Naive thymus-derived CD8-positive, alpha-beta T cell (primary cell): ENCODE data around the gene MDH1. TPM values are rescaled to one million over a fixed set of nuclear protein-coding genes. Genes with fewer than 3 reads are reported as not detected.
"Not testable (repeated sequence)": the region's sequence is repeated elsewhere in the genome, so short reads cannot be mapped to it uniquely, and the experiment has no call there.

ENCODE experiments used
- ATAC-seq, 2 donors: fragments of 150-1000 bp; cut with Tn5 transposase in 1 of 2; sonication (Bioruptor Pico), chemical (Tn5 transposase) in 1 of 2; 1 replicate in 1 of 2; 2 replicates in 1 of 2; pipeline ENCODE4 v1.10.0; 2021; ENCODE audit warnings: mild to moderate bottlenecking in 2 of 2, moderate library complexity in 2 of 2
- POLR2A ChIA-PET: fragments of 350-600 bp; sonication (Branson Sonifier 250); formaldehyde crosslinking; loops from one replicate; lab custom pipeline; 2021; ENCODE audit warnings: antibody characterized with exemption; lab: Charles Lee
- DNase-seq, 10 donors: peaks; one replicate each; pipeline versions ENCODE4 v3.0.0 to v3.0.0-alpha.2; 2020 to 2022
- H3K27ac Mint-ChIP-seq, 10 donors: one replicate each; pipeline ENCODE4 v1.8.0; 2020 to 2022; ENCODE audit warnings: mild to moderate bottlenecking in 10 of 10, mixed read lengths in 10 of 10, moderate library complexity in 4 of 10, inconsistent platforms in 1 of 10
- H3K27me3 Mint-ChIP-seq, 5 donors: one replicate each; pipeline ENCODE4 v1.8.0; 2021 to 2022; ENCODE audit warnings: mixed read lengths in 5 of 5
- H3K36me3 Mint-ChIP-seq, 3 donors: one replicate each; pipeline ENCODE4 v1.8.0; 2020 to 2022; ENCODE audit warnings: mixed read lengths in 3 of 3, mild to moderate bottlenecking in 2 of 3, inconsistent platforms in 1 of 3
- H3K4me1 Mint-ChIP-seq, 4 donors: one replicate each; pipeline ENCODE4 v1.8.0; 2021 to 2022; ENCODE audit warnings: mixed read lengths in 4 of 4
- H3K4me3 Mint-ChIP-seq, 10 donors: one replicate each; pipeline ENCODE4 v1.8.0; 2020 to 2022; ENCODE audit warnings: mild to moderate bottlenecking in 10 of 10, mixed read lengths in 10 of 10, moderate library complexity in 6 of 10, inconsistent platforms in 1 of 10
- H3K9me3 Mint-ChIP-seq, 9 donors: one replicate each; pipeline ENCODE4 v1.8.0; 2020 to 2022; ENCODE audit warnings: mixed read lengths in 9 of 9, mild to moderate bottlenecking in 3 of 9, inconsistent platforms in 1 of 9, moderate library complexity in 1 of 9
- polyA plus RNA-seq, 3 donors: library from polyadenylated mRNA; unstranded; fragments of 300-500 nt; fragmentation: Illumina TruSeq; gene quantifications; one replicate each; pipeline ENCODE4 v1.2.3, GENCODE V29; 2021
- total RNA-seq, 8 experiments: library from RNA in 2 of 8; stranded (reverse) in 2 of 8; gene quantifications; one replicate each; pipeline ENCODE4 v1.2.3 and lab custom pipeline; 2021 to 2026

Gene MDH1
- total and polyA plus RNA-seq, 5 experiments from 2014 or later, result 106 to 284 (median 242) TPM

DNA sequence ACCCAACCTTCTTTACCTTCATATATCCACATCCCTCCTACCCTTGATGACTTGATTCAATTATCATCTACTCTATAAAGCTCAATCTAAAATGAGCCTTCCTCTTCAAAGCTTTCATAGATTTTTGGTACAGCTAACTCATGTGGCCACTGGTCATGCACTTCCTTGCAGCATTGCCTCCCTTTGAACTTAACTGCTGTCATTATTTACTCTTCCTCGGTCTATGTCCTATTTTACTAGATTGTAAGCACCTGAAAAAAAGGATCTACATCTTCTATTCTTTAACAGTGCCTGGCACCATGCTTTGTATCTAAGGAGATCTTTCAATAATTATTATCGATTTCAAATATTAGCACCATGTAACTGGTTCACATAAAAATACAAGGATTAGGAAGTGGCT, 30.6 kb downstream of the MDH1 start:
- no peak for ATAC-seq
- no peak for DNase-seq
- Mint-ChIP-seq H3K9me3 (peaks cover 0 to 6% (median under 1%) of the 10 kb centered on the region in 9 donors), H3K4me3 (no peak overlapping the region), H3K27me3 (peaks cover 4 to 24% (median 7%) of the 10 kb centered on the region in 5 donors), H3K4me1 (peaks cover 0 to 1% (median 0%) of the 10 kb centered on the region in 4 donors), H3K36me3 (no peaks in the 10 kb centered on the region), H3K27ac (no peak overlapping the region)
- POLR2A ChIA-PET, result interaction anchor here (0.6 kb wide), 1 partner anchor 252 kb away, joined by 3 read pairs; no protein-coding TSS in a partner anchor

DNA sequence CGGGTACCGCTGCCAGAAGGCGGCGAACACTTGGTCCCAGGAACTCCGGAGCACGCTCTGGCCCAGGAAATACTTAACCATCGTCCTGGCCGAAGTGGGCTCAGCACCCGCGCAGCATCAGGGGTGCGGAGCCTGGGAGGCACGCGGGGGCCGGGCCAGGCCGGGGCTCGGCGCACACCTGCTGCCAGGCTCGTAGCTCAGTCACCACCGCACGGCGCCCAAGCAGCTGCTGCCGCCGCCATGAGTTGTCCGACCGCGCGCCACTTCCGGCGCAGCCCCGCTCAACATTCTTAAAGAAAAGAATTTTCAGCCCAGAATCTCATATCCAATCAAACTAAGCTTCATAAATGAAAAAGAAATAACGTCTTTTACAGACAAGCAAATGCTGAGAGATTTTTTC, 34.0 kb downstream of the MDH1 start:
- H3K4me3 Mint-ChIP-seq, result no peak overlapping the region
- H3K27me3 Mint-ChIP-seq, result peaks cover 4 to 19% (median 7%) of the 10 kb centered on the region in 5 donors
- no peak overlapping the region for H3K27ac Mint-ChIP-seq
- peaks cover 0 to 18% (median 3%) of the 10 kb centered on the region in 9 donors for H3K9me3 Mint-ChIP-seq
- POLR2A ChIA-PET, result no interaction called here
- H3K36me3 Mint-ChIP-seq, result no peaks in the 10 kb centered on the region
- DNase-seq (no peak), ATAC-seq (no peak)
- H3K4me1 Mint-ChIP-seq, result peaks cover 0 to 1% (median 0%) of the 10 kb centered on the region in 4 donors

DNA sequence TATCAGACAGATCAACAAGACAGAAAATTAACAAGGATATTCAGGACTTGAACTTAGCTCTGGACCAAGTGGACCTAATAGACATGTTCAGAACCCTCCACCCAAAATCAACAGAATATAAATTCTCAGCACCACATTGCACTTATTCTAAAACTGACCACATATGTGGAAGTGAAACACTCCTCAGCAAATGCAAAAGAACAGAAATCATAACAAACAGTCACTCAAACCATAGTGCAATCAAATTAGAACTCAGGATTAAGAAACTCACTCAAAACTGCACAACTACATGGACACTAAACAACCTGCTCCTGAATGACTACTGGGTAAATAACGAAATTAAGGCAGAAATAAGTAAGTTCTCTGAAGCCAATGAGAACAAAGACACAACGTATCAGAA, 35.0 kb downstream of the MDH1 start:
- H3K9me3 Mint-ChIP-seq, result peaks cover 0 to 18% (median 3%) of the 10 kb centered on the region in 9 donors
- peaks cover 4 to 18% (median 7%) of the 10 kb centered on the region in 5 donors for H3K27me3 Mint-ChIP-seq
- POLR2A ChIA-PET, H3K4me3 Mint-ChIP-seq, ATAC-seq, H3K4me1 Mint-ChIP-seq, H3K36me3 Mint-ChIP-seq, DNase-seq, H3K27ac Mint-ChIP-seq: not testable (repeated sequence)

DNA sequence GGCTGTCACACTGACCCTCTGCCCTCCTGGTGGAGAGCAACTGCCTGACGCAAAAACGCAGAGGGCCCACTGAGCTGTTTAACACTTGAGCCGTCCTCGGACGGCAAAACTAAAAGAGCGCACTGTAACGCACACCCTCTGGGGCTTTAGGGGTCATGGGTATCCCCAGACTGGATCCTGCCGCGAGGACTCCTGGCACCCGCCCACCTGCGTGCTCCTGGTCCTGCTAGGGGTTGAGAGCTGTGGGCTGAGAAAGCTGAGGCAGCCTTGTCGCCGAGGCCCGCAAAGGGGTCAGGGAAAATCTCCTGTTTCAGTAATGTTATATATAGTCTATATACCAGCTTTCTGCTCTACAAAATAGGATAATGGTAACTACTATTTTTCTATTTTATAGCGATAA, 39.1 kb downstream of the MDH1 start:
- no peak overlapping the region for H3K4me3 Mint-ChIP-seq
- DNase-seq (no peak), ATAC-seq (no peak)
- peaks cover 0 to 17% (median 4%) of the 10 kb centered on the region in 5 donors for H3K27me3 Mint-ChIP-seq
- H3K27ac Mint-ChIP-seq, result no peak overlapping the region
- POLR2A ChIA-PET, result no interaction called here
- H3K9me3 Mint-ChIP-seq, result peaks cover 10 to 48% (median 28%) of the 10 kb centered on the region in 9 donors
- peaks cover 2 to 25% (median 9%) of the 10 kb centered on the region in 3 donors for H3K36me3 Mint-ChIP-seq
- peaks cover 0 to 1% (median 0%) of the 10 kb centered on the region in 4 donors for H3K4me1 Mint-ChIP-seq

DNA sequence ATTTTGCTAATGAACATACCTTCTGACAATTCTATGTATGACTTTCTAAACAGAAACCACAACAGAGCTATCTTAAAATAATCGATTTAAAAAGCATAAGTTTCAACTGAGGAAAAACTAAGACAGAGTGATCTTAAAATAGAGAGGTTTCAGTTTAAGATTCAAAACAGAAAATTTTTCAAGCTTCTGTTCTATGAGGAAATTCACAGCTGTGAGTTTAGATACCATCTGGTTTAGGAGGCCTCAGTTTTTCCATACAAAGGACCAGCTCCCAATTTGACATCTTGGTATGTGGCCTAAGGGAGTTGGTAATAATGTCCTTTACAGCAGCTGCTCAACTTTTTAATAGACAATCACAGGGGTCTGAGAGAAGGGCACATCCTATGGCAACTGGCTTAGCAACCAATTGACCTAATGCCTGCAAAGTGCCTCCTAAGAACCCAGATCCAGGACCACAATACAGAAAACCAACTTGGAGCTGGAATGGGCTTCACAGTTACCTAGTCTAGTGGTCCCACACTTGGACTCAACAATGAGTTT, 39.7 kb downstream of the MDH1 start:
- DNase-seq (no peak), ATAC-seq (no peak)
- H3K36me3 Mint-ChIP-seq, result peaks cover 2 to 31% (median 9%) of the 10 kb centered on the region in 3 donors
- no peak overlapping the region for H3K27ac Mint-ChIP-seq
- H3K4me3 Mint-ChIP-seq, result no peak overlapping the region
- H3K9me3 Mint-ChIP-seq, result peaks cover 11 to 54% (median 32%) of the 10 kb centered on the region in 9 donors
- POLR2A ChIA-PET, result interaction anchor here (0.5 kb wide), 1 partner anchor 233 kb away, joined by 3 read pairs; no protein-coding TSS in a partner anchor
- H3K27me3 Mint-ChIP-seq, result peaks cover 0 to 11% (median 3%) of the 10 kb centered on the region in 5 donors
- no peaks in the 10 kb centered on the region for H3K4me1 Mint-ChIP-seq

DNA sequence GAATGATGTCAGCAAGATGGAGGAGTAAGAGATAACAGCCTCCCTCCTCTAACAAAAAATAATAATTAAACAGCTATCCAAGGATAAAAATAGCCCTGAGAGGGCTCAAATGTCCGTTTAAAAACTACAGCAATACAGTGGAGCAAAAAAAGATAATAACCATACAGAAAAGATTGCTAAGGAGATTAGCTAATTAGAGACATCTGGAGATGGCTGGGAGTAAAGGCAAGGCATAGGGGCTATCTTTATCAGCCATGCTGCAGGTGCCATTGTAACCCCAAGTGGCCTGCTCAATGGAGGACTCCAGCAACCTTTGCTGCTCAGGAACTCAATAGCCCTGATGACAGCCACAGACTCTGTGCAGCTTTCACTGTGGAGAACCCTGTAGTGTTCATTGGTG, 42.7 kb downstream of the MDH1 start:
- ATAC-seq, result no peak
- peaks cover 0 to 6% (median 1%) of the 10 kb centered on the region in 5 donors for H3K27me3 Mint-ChIP-seq
- H3K36me3 Mint-ChIP-seq, result peaks cover 2 to 56% (median 18%) of the 10 kb centered on the region in 3 donors
- no peaks in the 10 kb centered on the region for H3K4me1 Mint-ChIP-seq
- H3K9me3 Mint-ChIP-seq, result peaks cover 15 to 68% (median 47%) of the 10 kb centered on the region in 9 donors
- H3K27ac Mint-ChIP-seq, result no peak overlapping the region
- no peak overlapping the region for H3K4me3 Mint-ChIP-seq
- POLR2A ChIA-PET, result no interaction called here
- no peak for DNase-seq

DNA sequence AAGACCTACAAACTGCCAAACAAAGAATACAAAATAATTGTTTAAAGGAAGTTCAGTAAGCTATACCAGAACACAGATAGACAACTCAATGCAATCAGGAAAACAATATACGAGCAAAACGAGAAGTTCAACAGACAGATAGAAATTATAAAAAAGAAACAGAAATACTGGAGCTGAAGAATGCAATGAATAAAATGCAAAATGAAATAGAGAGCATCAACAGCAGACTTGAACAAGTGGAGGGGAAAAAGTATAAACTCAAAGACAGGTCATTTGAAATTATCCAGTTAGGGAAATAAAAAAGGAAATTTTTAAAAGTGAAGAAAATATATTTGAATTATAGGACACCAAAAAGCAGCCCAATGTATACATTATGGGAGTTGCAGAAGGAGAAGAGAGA, 43.6 kb downstream of the MDH1 start:
- Mint-ChIP-seq H3K9me3 (peaks cover 16 to 70% (median 47%) of the 10 kb centered on the region in 9 donors), H3K36me3 (peaks cover 2 to 57% (median 19%) of the 10 kb centered on the region in 3 donors), H3K27me3 (peaks cover 0 to 5% (median 0%) of the 10 kb centered on the region in 5 donors), H3K4me1 (no peaks in the 10 kb centered on the region), H3K27ac (no peak overlapping the region), H3K4me3 (no peak overlapping the region)
- POLR2A ChIA-PET, result no interaction called here
- DNase-seq (no peak), ATAC-seq (no peak)

DNA sequence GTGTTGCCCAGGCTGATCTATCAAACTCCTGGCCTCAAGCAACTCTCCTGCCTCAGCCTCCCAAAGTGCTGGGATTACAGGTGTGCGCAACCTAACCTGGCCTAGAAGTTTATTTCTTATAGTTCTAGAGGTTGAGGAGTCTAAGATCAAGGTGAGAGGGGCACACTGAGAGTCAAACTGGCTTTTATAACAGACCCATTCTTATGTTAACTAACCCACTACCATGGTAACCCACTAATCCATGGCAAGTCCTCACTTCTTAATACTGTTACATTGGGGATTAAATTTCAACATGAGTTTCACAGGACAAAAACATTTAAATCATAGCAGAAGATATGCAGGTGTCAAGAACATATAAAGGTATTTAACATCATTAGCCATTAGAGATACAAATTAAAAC, 50.6 kb downstream of the MDH1 start:
- Mint-ChIP-seq H3K4me3 (no peak overlapping the region), H3K9me3 (peaks cover 7 to 24% (median 17%) of the 10 kb centered on the region in 9 donors), H3K27me3 (peaks cover 0 to 5% (median 0%) of the 10 kb centered on the region in 5 donors), H3K4me1 (no peaks in the 10 kb centered on the region), H3K36me3 (peaks cover 0 to 18% (median 10%) of the 10 kb centered on the region in 3 donors), H3K27ac (no peak overlapping the region)
- POLR2A ChIA-PET, result no interaction called here
- DNase-seq (no peak), ATAC-seq (no peak)

DNA sequence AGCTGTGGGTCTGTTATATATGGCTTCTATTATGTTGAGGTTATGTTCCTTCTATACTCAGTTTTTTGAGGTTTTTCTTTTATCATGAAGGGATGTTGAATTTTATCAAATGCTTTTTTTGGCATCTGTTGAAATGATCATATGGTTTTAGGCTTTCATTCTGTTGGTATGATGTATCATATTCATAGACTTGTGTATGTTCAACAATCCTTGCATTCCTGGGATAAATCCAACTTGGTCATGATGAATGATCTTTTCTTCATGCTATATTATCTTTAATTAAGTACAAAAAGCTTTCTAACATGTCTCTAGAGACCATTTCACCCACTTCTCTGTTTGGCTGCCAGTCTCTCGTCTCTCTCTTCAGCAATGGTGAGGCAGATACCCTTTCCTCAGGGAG, 54.2 kb downstream of the MDH1 start:
- no peaks in the 10 kb centered on the region for H3K4me1 Mint-ChIP-seq
- no peak overlapping the region for H3K4me3 Mint-ChIP-seq
- peaks cover 0 to 18% (median 6%) of the 10 kb centered on the region in 9 donors for H3K9me3 Mint-ChIP-seq
- peaks cover 0 to 15% (median 2%) of the 10 kb centered on the region in 3 donors for H3K36me3 Mint-ChIP-seq
- peaks cover 6 to 19% (median 13%) of the 10 kb centered on the region in 5 donors for H3K27me3 Mint-ChIP-seq
- DNase-seq (no peak), ATAC-seq (no peak)
- no peak overlapping the region for H3K27ac Mint-ChIP-seq
- POLR2A ChIA-PET, result no interaction called here

DNA sequence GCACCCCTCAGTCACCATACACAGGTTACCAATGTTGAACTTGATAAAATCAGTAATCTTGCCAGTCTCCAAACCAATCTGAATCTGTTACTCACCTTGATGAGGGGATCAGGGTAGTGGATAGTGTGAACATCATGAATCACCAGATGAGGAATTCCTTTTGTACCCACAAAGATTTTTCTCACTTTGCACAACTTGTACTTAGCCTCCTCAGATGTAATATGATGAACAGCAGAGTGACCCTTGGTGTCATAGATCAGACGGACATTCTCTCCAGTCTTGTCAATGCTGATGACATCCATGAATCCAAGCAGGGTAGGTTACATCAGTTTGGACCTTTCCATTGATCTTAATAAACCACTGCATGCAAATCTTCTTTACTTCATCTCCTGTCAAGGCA, 54.7 kb downstream of the MDH1 start:
- H3K27me3 Mint-ChIP-seq, result peaks cover 6 to 20% (median 13%) of the 10 kb centered on the region in 5 donors
- peaks cover 0 to 15% (median 2%) of the 10 kb centered on the region in 3 donors for H3K36me3 Mint-ChIP-seq
- POLR2A ChIA-PET, result no interaction called here
- H3K9me3 Mint-ChIP-seq, result peaks cover 0 to 18% (median 6%) of the 10 kb centered on the region in 9 donors
- no peak for ATAC-seq
- no peak overlapping the region for H3K27ac Mint-ChIP-seq
- no peak for DNase-seq
- H3K4me1 Mint-ChIP-seq, result no peaks in the 10 kb centered on the region
- no peak overlapping the region for H3K4me3 Mint-ChIP-seq

DNA sequence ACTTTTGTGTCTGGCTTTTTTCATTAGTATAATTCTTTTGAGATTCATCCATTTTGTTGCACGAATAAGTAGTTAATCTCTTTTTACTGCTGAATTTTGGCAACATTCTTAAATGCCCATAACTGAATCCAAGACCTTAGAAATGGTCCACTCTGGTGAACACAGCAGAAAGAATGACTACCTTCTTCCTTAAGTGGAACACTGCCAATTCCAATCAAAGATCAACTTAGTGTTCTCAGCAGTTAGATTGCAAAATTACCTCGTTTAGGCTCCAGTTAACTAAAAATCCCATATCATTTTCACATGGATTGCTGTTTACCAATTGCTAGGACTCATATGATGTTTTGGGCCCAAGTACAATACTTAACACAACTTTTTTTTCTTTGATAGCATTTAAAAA, 59.9 kb downstream of the MDH1 start:
- no peak overlapping the region for H3K4me3 Mint-ChIP-seq
- POLR2A ChIA-PET, result no interaction called here
- peaks cover 0 to 18% (median 2%) of the 10 kb centered on the region in 3 donors for H3K36me3 Mint-ChIP-seq
- ATAC-seq (no peak), DNase-seq (no peak)
- peaks cover 4 to 28% (median 19%) of the 10 kb centered on the region in 5 donors for H3K27me3 Mint-ChIP-seq
- H3K4me1 Mint-ChIP-seq, result no peaks in the 10 kb centered on the region
- H3K27ac Mint-ChIP-seq, result no peak overlapping the region
- peaks cover 0 to 17% (median 6%) of the 10 kb centered on the region in 9 donors for H3K9me3 Mint-ChIP-seq

DNA sequence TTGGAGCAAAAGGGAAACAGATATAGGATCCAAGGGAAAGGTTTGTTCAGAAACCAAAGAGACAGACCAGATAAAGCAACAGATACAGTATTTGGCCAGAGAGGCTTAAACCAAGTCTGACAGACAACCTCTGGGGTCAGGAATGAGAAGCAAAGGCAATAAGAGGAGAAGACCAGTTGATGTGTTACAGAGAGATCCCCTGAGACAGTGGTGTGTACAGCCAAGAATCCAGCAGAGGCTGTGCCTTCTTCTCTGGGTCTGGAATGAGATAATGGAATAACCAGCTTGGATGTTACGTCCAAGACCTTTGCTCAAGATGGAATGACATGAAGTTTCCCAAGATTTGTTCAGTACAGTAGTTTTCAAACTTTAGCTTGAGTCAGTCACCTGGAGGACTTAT, 61.1 kb downstream of the MDH1 start:
- POLR2A ChIA-PET, result no interaction called here
- H3K36me3 Mint-ChIP-seq, result peaks cover 0 to 15% (median 2%) of the 10 kb centered on the region in 3 donors
- DNase-seq, result no peak
- ATAC-seq, result no peak
- no peak overlapping the region for H3K27ac Mint-ChIP-seq
- no peaks in the 10 kb centered on the region for H3K4me1 Mint-ChIP-seq
- no peak overlapping the region for H3K4me3 Mint-ChIP-seq
- peaks cover 0 to 17% (median 6%) of the 10 kb centered on the region in 9 donors for H3K9me3 Mint-ChIP-seq
- peaks cover 3 to 25% (median 16%) of the 10 kb centered on the region in 5 donors for H3K27me3 Mint-ChIP-seq

DNA sequence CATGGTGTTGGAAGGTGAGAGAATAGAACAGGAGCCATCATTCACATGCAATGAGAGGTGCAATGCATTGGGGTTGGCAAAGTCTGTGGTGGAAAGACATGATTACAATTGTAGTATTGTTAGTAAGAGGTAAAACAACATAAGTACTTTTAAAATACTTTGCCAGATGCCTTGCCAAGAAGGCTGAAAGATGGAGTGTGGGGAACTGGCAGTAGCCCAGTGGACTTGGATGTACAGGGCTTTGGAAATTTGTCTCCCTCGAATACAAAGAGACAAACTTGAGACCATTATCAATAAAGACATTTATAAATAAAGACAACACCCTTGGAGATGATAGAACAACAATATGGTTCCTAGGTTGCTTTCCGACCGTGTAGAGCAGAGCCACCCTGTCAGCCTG, 62.0 kb downstream of the MDH1 start:
- peaks cover 3 to 16% (median 11%) of the 10 kb centered on the region in 5 donors for H3K27me3 Mint-ChIP-seq
- no peak overlapping the region for H3K27ac Mint-ChIP-seq
- peaks cover 0 to 10% (median 2%) of the 10 kb centered on the region in 3 donors for H3K36me3 Mint-ChIP-seq
- no peak for ATAC-seq
- no peaks in the 10 kb centered on the region for H3K4me1 Mint-ChIP-seq
- POLR2A ChIA-PET, result no interaction called here
- H3K4me3 Mint-ChIP-seq, result no peak overlapping the region
- DNase-seq, result no peak
- H3K9me3 Mint-ChIP-seq, result peaks cover 0 to 12% (median 4%) of the 10 kb centered on the region in 9 donors
